ENCODE results near the gene GRAMD1B. TPM values are rescaled to one million over a fixed set of nuclear protein-coding genes. Genes with fewer than 3 reads are reported as not detected.

The GRAMD1B gene
- polyA plus RNA-seq, 1 experiment: 2.7 TPM

- ChIA-PET POLR2A (no interaction called here), CTCF (interaction anchor here (1.1 to 3.6 kb wide), 3 partner anchors 11 to 124 kb away, joined by 7 to 22 read pairs (median 7); no protein-coding TSS in a partner anchor)
- no peaks in the 10 kb centered on the region for H3K27me3 ChIP-seq (ENCODE audit: control insufficient read depth, insufficient read depth, low read length)
- H3K4me3 ChIP-seq (ENCODE audit: low read depth, low read length): no peak overlapping the region
- no peak for TF ChIP-seq CTCF (IDR thresholded peaks at IDR 0.05; ENCODE audit: low read depth, low read length)
- no peak for DNase-seq (ENCODE audit: low read depth, low spot score)
- no peaks in the 10 kb centered on the region; the same call in 1 of the 2 replicates for H3K9me3 ChIP-seq (ENCODE audit: control insufficient read depth, insufficient read depth, low read length)
- H3K27ac ChIP-seq (ENCODE audit: low read depth, low read length): no peak overlapping the region
These were observed 157.0 kb downstream of the GRAMD1B start for GRCh38 chr11:123587044-123587443.

GRCh38 chr11:123587559-123587958 lies 157.5 kb downstream of the GRAMD1B start:
- DNase-seq (ENCODE audit: low read depth, low spot score): no peak
- H3K27me3 ChIP-seq (ENCODE audit: control insufficient read depth, insufficient read depth, low read length): no peaks in the 10 kb centered on the region
- H3K9me3 ChIP-seq (ENCODE audit: control insufficient read depth, insufficient read depth, low read length): no peaks in the 10 kb centered on the region; the same call in 1 of the 2 replicates
- ChIA-PET CTCF (interaction anchor here (3.6 kb wide), 1 partner anchor 11 kb away, joined by 22 read pairs; no protein-coding TSS in a partner anchor), POLR2A (no interaction called here)
- H3K4me3 ChIP-seq (ENCODE audit: low read depth, low read length): no peak overlapping the region
- no peak overlapping the region for H3K27ac ChIP-seq (ENCODE audit: low read depth, low read length)
- no peak for TF ChIP-seq CTCF (IDR thresholded peaks at IDR 0.05; ENCODE audit: low read depth, low read length)

- H3K4me3 ChIP-seq (ENCODE audit: low read depth, low read length): no peak overlapping the region
- no peaks in the 10 kb centered on the region for H3K27me3 ChIP-seq (ENCODE audit: control insufficient read depth, insufficient read depth, low read length)
- no peaks in the 10 kb centered on the region; the same call in 1 of the 2 replicates for H3K9me3 ChIP-seq (ENCODE audit: control insufficient read depth, insufficient read depth, low read length)
- DNase-seq (ENCODE audit: low read depth, low spot score): no peak
- no peak for TF ChIP-seq CTCF (IDR thresholded peaks at IDR 0.05; ENCODE audit: low read depth, low read length)
- ChIA-PET POLR2A (no interaction called here), CTCF (no interaction called here)
- no peak overlapping the region for H3K27ac ChIP-seq (ENCODE audit: low read depth, low read length)
These were observed 158.2 kb downstream of the GRAMD1B start for GRCh38 chr11:123588117-123588863.

- ChIA-PET POLR2A (no interaction called here), CTCF (no interaction called here)
- Histone ChIP-seq H3K4me3 (ENCODE audit: low read depth, low read length) (no peak overlapping the region), H3K27me3 (ENCODE audit: control insufficient read depth, insufficient read depth, low read length) (no peaks in the 10 kb centered on the region), H3K9me3 (ENCODE audit: control insufficient read depth, insufficient read depth, low read length) (no peaks in the 10 kb centered on the region; the same call in 1 of the 2 replicates), H3K27ac (ENCODE audit: low read depth, low read length) (no peak overlapping the region)
- DNase-seq (ENCODE audit: low read depth, low spot score): no peak
- no peak for TF ChIP-seq CTCF (IDR thresholded peaks at IDR 0.05; ENCODE audit: low read depth, low read length)
These were observed 158.8 kb downstream of the GRAMD1B start for GRCh38 chr11:123588864-123589262.

- H3K9me3 ChIP-seq (ENCODE audit: control insufficient read depth, insufficient read depth, low read length): no peaks in the 10 kb centered on the region; the same call in 1 of the 2 replicates
- no peak overlapping the region for H3K4me3 ChIP-seq (ENCODE audit: low read depth, low read length)
- POLR2A ChIA-PET: no interaction called here
- H3K27ac ChIP-seq (ENCODE audit: low read depth, low read length): no peak overlapping the region
- no peak for DNase-seq (ENCODE audit: low read depth, low spot score)
- CTCF ChIA-PET: interaction anchor here (1.1 to 1.3 kb wide), 2 partner anchors 9 to 14 kb away, joined by 3 to 9 read pairs; no protein-coding TSS in a partner anchor
- H3K27me3 ChIP-seq (ENCODE audit: control insufficient read depth, insufficient read depth, low read length): no peaks in the 10 kb centered on the region
- no peak for TF ChIP-seq CTCF (IDR thresholded peaks at IDR 0.05; ENCODE audit: low read depth, low read length)
These were observed 160.3 kb downstream of the GRAMD1B start for GRCh38 chr11:123590296-123590912.

Data from AG04450 (cell line).